ENCODE measurements around the gene ARID1B.

DNA sequence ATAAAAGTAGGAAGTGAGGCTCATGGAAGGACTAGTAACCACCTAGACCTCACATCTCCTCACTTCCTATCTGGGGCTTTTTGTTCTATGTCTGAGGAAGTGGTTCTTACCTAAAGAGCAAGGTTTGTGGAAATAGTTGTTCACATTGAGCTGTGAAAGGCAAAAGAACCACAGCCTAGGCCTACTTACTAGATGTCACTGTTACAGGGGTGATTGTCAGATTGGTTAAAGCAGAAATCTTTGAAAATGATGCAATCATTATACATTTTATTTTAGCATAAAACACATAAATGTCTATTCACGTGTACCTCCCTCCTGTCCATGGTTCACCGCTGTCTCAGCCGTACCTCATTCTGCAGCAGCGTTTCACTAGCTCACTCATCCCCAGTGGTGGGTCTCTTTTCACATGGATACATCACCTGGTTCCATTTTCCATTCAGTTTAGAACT lies 277.4 kb downstream of the ARID1B start:
- TF ChIP-seq, protein P1, sequence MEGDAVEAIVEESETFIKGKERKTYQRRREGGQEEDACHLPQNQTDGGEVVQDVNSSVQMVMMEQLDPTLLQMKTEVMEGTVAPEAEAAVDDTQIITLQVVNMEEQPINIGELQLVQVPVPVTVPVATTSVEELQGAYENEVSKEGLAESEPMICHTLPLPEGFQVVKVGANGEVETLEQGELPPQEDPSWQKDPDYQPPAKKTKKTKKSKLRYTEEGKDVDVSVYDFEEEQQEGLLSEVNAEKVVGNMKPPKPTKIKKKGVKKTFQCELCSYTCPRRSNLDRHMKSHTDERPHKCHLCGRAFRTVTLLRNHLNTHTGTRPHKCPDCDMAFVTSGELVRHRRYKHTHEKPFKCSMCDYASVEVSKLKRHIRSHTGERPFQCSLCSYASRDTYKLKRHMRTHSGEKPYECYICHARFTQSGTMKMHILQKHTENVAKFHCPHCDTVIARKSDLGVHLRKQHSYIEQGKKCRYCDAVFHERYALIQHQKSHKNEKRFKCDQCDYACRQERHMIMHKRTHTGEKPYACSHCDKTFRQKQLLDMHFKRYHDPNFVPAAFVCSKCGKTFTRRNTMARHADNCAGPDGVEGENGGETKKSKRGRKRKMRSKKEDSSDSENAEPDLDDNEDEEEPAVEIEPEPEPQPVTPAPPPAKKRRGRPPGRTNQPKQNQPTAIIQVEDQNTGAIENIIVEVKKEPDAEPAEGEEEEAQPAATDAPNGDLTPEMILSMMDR (IDR thresholded peaks at IDR 0.05): no peak
- TF ChIP-seq POLR2A (IDR thresholded peaks at IDR 0.05): no peak
